ENCODE measurements around the gene PON1.

Gene PON1

DNA sequence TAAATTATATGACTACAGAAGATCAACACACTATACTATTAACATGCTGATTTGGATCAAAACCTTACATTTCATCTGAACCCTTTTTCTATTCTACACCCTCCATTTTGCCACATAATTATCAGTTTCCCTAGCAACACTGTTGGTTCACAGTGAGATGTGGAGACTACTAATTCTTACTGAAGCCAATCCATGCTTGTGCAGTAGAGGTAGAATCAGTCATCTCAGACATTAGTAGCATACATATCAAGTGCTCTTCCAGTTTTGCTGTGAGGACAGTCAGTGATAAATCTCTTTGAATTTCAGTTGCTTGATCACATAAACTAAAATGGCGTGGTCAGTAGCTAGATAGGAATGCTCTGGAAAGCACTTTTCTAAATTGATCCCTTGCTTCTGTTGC is 70.3 kb downstream of the PON1 start:
- no peak for DNase-seq

DNA sequence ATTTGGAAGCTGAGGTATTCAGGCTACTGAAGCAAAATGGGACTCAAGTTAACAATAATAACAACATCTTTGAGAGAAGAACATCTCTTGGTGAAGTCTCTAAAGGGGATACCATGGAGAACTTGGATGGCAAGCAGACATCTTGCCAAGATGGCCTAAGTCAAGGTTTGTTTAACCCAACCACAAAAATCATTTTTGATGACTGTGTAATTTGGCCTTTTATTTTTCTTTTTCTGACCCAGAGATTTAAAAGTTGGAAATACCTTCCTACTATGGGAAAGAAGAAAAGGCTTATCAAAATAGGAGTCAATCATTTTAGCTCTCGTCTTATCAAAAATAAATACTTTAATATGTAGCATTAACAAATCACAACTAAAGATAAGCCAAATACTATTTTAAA is 72.4 kb downstream of the PON1 start:
- no peak for DNase-seq

- no peak for DNase-seq
These were observed 73.8 kb downstream of the PON1 start for GRCh38 chr7:95250571-95250970.

Data from DMS53 (cell line).